A673 (cell line): ENCODE results near the gene WDR7.

Experiments used
- EZH2 ChIP-seq: fragments of 200-600 bp; sonication (generic); IDR thresholded peaks from 2 replicates; pipeline ENCODE4 v1.6.1; 2017; ENCODE audit warnings: borderline replicate concordance, low read depth, mild to moderate bottlenecking, mixed read lengths, antibody characterized with exemption, low read length; ENCODE audit not compliant: poor library complexity, severe bottlenecking
- TF ChIP-seq, protein P1 (sequence below): fragments of 300-800, 200-600 bp; sonication (generic); conservative IDR thresholded peaks from 2 replicates; pipeline ENCODE4 v1.5.1; 2017; ENCODE audit warnings: low read depth, mild to moderate bottlenecking, antibody characterized with exemption, low read length, moderate library complexity, mixed read lengths

DNA sequence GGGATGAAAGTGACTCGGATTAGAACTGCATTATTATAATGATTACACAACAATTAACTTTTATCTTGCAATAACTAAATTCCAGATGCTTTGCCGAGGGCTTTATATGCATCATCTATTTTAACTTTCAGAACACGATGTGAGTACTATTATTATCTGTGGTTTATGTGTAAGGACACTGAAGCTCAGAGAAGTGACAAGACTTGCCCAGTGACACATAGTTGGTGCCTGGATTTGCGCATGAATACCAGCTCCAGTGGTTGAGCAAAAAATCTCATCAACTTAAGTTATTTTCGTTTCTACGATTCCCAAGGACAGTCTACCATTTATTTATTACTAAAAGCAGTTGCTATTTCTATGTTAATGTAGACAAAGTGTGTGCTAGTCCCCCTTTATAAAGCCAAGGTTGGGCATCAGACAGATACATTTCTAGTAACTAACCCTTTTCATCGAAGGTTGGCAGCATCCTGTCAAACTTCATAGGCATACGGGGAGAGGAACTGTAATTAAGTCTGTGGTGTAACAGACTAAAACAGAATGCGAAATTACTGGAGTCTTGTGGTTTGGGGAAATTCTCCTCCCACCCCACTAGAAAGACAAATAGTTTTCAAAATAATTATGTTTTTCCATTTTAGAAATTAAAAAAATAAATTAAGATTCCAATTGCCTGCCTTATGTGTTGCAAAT is 422.5 kb downstream of the WDR7 start:
- TF ChIP-seq, protein P1, sequence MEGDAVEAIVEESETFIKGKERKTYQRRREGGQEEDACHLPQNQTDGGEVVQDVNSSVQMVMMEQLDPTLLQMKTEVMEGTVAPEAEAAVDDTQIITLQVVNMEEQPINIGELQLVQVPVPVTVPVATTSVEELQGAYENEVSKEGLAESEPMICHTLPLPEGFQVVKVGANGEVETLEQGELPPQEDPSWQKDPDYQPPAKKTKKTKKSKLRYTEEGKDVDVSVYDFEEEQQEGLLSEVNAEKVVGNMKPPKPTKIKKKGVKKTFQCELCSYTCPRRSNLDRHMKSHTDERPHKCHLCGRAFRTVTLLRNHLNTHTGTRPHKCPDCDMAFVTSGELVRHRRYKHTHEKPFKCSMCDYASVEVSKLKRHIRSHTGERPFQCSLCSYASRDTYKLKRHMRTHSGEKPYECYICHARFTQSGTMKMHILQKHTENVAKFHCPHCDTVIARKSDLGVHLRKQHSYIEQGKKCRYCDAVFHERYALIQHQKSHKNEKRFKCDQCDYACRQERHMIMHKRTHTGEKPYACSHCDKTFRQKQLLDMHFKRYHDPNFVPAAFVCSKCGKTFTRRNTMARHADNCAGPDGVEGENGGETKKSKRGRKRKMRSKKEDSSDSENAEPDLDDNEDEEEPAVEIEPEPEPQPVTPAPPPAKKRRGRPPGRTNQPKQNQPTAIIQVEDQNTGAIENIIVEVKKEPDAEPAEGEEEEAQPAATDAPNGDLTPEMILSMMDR = no peak
- TF ChIP-seq EZH2 = no peak
